C4-2B (cell line): ENCODE measurements around the gene MIPEP.

Source experiments
- ZFX ChIP-seq: fragments of 450-650 bp; IDR thresholded peaks from 2 replicates; pipeline ENCODE4 v1.6.1; 2017
- TF ChIP-seq, protein P1 (sequence below): fragments of 450-650 bp; conservative IDR thresholded peaks from 2 replicates; pipeline ENCODE4 v1.5.1; 2017; ENCODE audit warnings: mild to moderate bottlenecking

DNA sequence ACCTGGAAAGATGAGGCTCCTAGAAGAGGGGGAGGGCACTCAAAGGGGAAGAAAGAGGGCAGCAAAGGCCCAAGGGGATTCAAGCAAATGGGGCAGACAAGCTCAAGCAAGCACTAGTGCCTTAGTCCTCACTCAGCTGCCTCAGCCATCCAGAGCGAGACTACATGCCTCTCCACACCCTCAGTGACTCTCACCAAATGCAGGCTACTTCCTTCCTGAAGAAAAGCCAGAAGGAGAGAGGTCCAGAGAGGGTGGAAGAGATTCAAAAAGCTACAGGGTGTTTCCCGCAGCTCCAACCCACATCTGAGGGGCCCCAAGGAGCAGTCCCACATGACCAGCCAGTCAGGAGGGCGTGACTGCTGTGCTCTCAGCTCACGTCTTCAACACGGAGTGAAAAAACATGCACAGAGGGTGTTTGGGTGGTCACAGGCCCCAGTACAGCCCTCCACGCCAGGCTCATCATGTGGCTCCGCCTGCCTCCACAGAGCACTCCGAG is 40.5 kb downstream of the MIPEP start:
- TF ChIP-seq, protein P1, sequence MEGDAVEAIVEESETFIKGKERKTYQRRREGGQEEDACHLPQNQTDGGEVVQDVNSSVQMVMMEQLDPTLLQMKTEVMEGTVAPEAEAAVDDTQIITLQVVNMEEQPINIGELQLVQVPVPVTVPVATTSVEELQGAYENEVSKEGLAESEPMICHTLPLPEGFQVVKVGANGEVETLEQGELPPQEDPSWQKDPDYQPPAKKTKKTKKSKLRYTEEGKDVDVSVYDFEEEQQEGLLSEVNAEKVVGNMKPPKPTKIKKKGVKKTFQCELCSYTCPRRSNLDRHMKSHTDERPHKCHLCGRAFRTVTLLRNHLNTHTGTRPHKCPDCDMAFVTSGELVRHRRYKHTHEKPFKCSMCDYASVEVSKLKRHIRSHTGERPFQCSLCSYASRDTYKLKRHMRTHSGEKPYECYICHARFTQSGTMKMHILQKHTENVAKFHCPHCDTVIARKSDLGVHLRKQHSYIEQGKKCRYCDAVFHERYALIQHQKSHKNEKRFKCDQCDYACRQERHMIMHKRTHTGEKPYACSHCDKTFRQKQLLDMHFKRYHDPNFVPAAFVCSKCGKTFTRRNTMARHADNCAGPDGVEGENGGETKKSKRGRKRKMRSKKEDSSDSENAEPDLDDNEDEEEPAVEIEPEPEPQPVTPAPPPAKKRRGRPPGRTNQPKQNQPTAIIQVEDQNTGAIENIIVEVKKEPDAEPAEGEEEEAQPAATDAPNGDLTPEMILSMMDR = no peak
- TF ChIP-seq ZFX = no peak
